ENCODE data around the gene MLST8.

MLST8 gene

GRCh38 chr16:2244301-2244700 is 39.0 kb downstream of the MLST8 start:
- no peak overlapping the region for H3K4me3 ChIP-seq (ENCODE audit: low read depth, low read length)
- POLR2A ChIA-PET = interaction anchor here (1.1 kb wide), 1 partner anchor 18 kb away, joined by 3 read pairs; no protein-coding TSS in a partner anchor
- H3K36me3 ChIP-seq (ENCODE audit: control insufficient read depth in 2 of 2, insufficient read depth in 1 of 2, low read length in 2 of 2) = peaks cover 19 to 63% of the 10 kb centered on the region in 2 experiments; a peak in 2 of 3 replicates
- H3K4me1 ChIP-seq (ENCODE audit: control insufficient read depth, insufficient read depth, low read length) = no peaks in the 10 kb centered on the region
- no peaks in the 10 kb centered on the region for H3K9me3 ChIP-seq (ENCODE audit: control insufficient read depth, insufficient read depth, low read depth, low read length)
- CTCF ChIA-PET = interaction anchor here (0.7 kb wide), 1 partner anchor 915 kb away, joined by 5 read pairs; no protein-coding TSS in a partner anchor
- no peak overlapping the region for H3K27ac ChIP-seq (ENCODE audit: extremely low read depth, low read depth, low read length)
- 0 out of 2 replicates have a peak, but pooled peaks have one; percentile 23 for TF ChIP-seq EGR2 (tag by site-specific recombination; IDR thresholded peaks at IDR 0.05; ENCODE audit: low read depth)
- 0 out of 2 replicates have a peak, but pooled peaks have one; percentile 31 for TF ChIP-seq KLF9 (tag by site-specific recombination; IDR thresholded peaks at IDR 0.05; ENCODE audit: low read depth)
- no peak for TF ChIP-seq INSM2 (tag by site-specific recombination; IDR thresholded peaks at IDR 0.05)
- TF ChIP-seq ZIC2 (tag by site-specific recombination; IDR thresholded peaks at IDR 0.05) = peak; percentile 74
- TF ChIP-seq ZNF747 (tag by site-specific recombination; IDR thresholded peaks at IDR 0.05) = no peak
- no peak for TF ChIP-seq ZNF2 (tag by site-specific recombination; IDR thresholded peaks at IDR 0.05)
- peak; percentile 55 for TF ChIP-seq ZFHX2 (tag by site-specific recombination; conservative IDR thresholded peaks at IDR 0.05)

GRCh38 chr16:2244926-2245795 is 39.9 kb downstream of the MLST8 start:
- TF ChIP-seq ZNF121 (tag by site-specific recombination; IDR thresholded peaks at IDR 0.05) = peak; percentile 95
- TF ChIP-seq KLF1 (tag by site-specific recombination; IDR thresholded peaks at IDR 0.05) = 0 out of 2 replicates have a peak, but pooled peaks have one; percentile 22
- TF ChIP-seq ZNF473 (tag by site-specific recombination; IDR thresholded peaks at IDR 0.05) = no peak
- TF ChIP-seq ZBTB17 (tag by site-specific recombination; IDR thresholded peaks at IDR 0.05) = no peak
- ChIA-PET CTCF (no interaction called here), POLR2A (interaction anchor here (1.1 kb wide), 1 partner anchor 19 kb away, joined by 3 read pairs; no protein-coding TSS in a partner anchor)
- H3K4me3 ChIP-seq (ENCODE audit: low read depth, low read length) = no peak overlapping the region
- no peak overlapping the region for H3K27ac ChIP-seq (ENCODE audit: extremely low read depth, low read depth, low read length)
- peaks cover 22 to 58% of the 10 kb centered on the region in 2 experiments; a peak in 2 of 3 replicates for H3K36me3 ChIP-seq (ENCODE audit: control insufficient read depth in 2 of 2, insufficient read depth in 1 of 2, low read length in 2 of 2)
- no peaks in the 10 kb centered on the region for H3K4me1 ChIP-seq (ENCODE audit: control insufficient read depth, insufficient read depth, low read length)
- H3K9me3 ChIP-seq (ENCODE audit: control insufficient read depth, insufficient read depth, low read depth, low read length) = no peaks in the 10 kb centered on the region

- TF ChIP-seq GLIS1 (tag by site-specific recombination; IDR thresholded peaks at IDR 0.05) (0 out of 2 replicates have a peak, but pooled peaks have one; percentile 13), SP2 (tag by site-specific recombination; IDR thresholded peaks at IDR 0.05) (0 out of 2 replicates have a peak, but pooled peaks have one; percentile 5), ZSCAN16 (tag by site-specific recombination; IDR thresholded peaks at IDR 0.05) (no peak)
- Histone ChIP-seq H3K4me1 (ENCODE audit: control insufficient read depth, insufficient read depth, low read length) (no peaks in the 10 kb centered on the region), H3K36me3 (ENCODE audit: control insufficient read depth in 2 of 2, insufficient read depth in 1 of 2, low read length in 2 of 2) (peaks cover 19 to 58% of the 10 kb centered on the region in 2 experiments; a peak in 2 of 3 replicates), H3K4me3 (ENCODE audit: low read depth, low read length) (no peak overlapping the region), H3K9me3 (ENCODE audit: control insufficient read depth, insufficient read depth, low read depth, low read length) (no peaks in the 10 kb centered on the region), H3K27ac (ENCODE audit: extremely low read depth, low read depth, low read length) (no peak overlapping the region)
- POLR2A ChIA-PET = interaction anchor here (1.0 to 1.9 kb wide), 3 partner anchors 8 to 91 kb away, joined by 3 to 7 read pairs (median 4); partner anchors contain the start of gene TRAF7
- CTCF ChIA-PET = interaction anchor here (0.6 kb wide), 1 partner anchor 25 kb away, joined by 3 read pairs; no protein-coding TSS in a partner anchor
These were observed 41.1 kb downstream of the MLST8 start for GRCh38 chr16:2246301-2246885.

All from HEK293 (cell line).